Stimulated activated CD8-positive, alpha-beta memory T cell treated with anti-CD3 and anti-CD28 coated beads, Interleukin-4, amount 100 ng/mL, for 48 hours (primary cell): Measurements from ENCODE around the gene SEMA3F.
"Not testable (repeated sequence)": the region's sequence is repeated elsewhere in the genome, so short reads cannot be mapped to it uniquely, and the experiment has no call there.

ENCODE experiments used
- DNase-seq: peaks from one replicate; pipeline ENCODE4 v3.0.0-alpha.2; 2020

Gene SEMA3F

DNA sequence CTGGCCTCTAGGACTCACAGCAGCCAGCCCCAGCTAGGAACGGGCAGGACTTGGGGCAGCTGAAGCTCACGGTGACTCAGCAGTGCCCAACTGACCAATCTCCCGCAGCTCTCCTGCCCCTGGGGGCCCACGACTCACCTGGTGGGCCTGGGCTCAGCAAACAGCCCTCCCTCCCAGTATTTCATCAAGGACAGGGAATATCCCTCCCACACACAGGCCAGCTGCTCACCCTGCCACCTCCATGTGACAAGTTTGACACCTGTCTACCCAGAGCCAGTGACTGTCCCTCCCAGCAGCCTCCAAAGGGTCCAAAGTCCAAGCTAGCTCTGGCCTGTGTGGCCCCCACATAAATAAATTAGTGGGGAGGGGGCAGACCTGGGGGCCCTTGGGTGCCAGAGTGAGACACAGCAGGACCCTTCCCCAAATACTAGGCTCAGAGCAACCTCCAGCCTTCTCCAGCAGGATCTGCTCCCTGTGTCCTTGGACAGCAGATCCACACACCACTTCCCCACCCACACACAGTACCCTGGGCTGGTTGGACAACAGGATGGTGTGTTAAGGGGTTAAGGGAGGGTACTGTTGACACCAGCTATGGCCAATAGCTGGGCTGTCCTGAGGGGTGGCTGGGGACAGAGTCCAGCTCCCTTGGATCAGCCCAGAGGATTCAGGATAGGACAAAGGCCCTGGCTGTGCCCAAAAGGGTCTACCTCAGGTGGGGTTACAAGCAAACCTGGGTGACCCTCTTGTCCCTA, 40.6 kb downstream of the SEMA3F start:
- no peak for DNase-seq

DNA sequence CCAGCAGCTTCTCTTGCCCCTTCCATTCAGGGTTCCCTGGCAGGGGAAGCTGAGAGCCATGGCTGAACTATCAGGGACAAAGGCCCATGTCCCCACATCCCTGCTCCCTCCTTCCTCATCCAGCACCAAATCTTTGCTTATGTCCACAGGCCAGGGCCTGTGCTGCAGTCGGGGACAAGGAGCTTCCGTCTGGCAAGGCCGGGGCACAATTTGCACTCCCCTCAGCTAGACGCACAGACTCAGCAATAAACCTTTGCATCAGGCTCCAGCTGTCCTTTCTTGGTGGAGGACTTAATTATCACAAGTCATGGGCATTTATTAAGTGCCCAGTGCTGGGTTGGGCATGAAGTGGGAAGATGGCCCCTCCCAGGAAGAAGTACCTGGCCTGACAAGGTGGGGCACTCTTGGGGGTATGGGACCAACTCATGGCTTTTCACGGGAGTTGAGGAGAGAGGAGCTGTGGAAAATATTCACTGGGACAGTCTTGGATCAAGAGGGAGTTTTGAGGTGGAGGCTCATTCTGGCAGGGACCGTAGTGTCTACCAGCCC, 41.2 kb downstream of the SEMA3F start:
- no peak for DNase-seq

DNA sequence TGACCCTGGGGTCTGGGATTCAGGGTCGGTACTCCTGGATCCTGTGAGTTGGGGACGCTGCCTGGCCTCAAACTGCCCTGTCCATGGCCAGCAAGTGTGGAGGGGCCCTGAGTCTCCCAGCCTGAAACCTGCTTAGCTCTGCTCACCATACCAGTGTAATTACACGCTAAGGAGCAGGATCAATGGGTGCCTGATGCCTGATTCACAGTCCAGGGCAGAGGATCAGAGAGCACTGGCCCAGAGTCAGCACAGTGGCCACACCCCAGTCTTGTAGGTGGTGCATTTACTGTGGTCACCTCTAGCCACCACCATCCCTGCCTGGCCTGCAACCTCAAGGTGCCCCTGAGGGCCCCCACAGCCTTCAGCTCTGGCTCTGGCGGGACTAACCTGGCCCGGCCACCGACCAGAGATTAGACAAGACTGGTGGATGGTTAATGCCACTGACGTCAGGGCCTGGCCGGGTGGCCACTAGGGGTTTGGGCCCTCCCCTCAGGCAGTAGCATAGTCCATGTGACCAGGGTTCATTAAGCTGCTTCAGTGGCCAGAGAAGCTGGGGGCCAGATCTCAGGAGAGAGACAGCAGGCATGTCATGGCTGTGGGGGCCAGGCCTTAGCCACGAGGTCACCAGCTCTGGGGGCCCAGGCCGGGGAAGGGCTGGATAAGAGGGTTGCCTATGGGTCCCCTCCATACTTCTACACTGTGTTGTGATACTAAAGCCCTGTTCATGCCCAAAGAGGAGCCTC, 46.6 kb downstream of the SEMA3F start:
- DNase-seq: no peak

DNA sequence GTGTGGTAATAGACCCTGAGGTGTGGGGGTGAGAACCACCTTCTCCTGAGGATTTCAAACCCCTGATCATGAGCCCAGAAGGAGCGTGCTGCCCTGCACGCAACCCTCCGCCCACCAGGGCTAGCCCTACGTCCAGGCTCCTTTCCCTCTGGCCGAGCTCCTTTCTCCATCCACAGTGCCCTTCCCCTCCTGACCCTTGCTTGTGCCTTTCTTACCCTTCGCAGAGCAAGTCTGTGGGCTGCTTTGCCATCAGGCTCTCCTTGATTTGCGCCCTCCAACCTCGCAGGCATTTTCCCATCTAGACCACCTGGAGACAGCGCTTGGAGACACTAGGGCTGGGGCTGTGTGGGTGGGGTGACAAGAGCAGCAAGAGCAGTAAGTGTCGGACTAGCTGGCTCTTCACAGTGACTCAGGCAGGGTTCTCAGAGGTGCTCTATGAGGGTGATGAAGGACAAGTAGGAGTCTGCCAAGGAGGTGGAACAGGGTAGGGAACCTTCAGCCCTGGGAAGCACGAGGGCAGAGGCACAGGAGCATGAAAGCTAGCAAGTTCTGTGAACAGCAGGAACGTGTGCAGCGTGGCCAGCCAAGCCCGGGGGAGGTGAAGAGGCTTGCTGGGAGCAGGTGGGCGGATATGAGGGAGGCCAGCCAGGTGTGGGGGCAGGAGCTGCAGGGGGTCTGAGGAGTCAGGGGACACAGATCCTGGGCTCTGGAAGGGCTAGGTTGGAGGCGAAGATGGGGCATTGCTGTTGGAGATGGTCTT, 47.4 kb downstream of the SEMA3F start:
- DNase-seq: no peak

DNA sequence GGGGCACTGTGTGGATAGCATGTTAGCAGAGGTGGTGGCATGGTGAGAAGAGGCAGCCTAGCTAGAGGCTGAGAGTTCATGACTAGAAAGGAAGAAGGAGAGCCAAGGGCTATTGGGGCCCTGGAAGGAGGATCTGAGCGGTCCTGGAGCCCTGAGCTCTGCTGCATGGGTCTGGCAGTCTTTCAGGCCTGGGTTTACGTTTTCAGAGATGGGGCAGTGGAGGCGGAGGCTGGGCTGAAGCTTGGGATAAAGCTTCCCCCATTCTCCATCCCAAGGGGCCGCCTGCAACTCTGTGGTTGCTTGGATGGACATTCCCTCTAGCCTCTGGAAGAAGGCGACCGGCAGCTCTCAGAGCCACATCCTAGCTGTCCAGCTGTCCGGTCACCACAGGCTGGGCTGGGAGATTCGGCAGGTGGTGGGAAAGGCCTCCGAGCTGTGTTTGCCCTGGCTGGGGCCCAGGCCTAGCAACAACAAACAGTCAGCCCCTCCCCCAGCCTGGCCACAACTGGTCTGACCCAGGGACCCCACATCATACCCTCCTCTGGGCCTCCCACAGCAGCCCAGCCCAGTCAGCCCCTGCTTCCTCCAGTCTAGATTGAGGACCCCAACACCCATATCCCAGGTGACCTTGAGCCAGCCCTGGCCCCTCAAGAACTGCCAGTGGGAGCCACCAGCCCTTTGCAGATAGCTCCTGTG, 48.1 kb downstream of the SEMA3F start:
- no peak for DNase-seq

DNA sequence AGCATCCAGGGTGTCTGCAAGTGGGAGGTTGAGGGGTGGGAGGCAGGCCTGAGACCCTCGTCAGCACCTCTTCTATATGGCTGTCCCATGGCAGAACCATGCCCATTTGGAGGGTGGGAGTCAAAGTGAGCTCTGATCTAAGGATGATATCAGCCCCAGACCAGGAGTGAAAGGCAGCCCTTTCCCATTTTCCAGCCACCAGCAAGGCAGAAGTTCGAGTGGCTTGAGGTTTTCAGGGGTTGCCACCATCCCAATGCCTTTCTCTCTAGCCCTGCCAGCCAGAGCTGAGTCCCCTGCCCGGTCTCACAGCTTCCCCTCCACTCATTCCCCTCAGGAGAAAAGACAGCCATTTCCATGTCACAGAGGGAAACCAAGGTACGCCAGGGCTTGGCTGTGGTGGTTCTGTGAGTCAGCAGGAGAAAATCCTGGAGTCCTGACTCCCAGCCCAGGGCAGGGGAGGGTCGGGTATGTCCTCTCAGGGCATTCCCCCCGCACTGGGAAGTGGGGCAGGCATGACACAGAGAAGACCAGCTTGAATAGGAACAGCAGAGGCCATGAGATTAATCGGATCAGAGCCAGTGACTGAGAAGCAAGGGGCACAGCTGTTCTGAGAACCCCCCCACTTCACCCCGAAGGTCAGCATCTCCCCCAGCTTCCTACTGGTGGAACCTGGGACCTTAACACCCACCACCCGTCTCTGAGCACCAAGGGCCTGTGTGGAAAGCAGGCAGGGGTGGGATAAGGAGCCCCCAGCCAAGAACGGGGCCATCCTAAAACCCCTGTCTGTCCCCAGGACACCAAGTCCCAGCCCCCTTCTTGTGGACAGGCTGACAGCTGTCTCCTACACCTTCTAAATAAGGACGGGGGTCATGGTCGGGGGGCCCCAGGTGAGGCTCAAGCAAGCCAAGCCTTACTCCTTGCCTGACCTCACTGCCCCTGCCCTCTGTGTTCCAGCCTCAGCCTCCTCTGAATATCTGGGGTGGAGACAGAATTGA, 49.0 kb downstream of the SEMA3F start:
- DNase-seq: no peak

DNA sequence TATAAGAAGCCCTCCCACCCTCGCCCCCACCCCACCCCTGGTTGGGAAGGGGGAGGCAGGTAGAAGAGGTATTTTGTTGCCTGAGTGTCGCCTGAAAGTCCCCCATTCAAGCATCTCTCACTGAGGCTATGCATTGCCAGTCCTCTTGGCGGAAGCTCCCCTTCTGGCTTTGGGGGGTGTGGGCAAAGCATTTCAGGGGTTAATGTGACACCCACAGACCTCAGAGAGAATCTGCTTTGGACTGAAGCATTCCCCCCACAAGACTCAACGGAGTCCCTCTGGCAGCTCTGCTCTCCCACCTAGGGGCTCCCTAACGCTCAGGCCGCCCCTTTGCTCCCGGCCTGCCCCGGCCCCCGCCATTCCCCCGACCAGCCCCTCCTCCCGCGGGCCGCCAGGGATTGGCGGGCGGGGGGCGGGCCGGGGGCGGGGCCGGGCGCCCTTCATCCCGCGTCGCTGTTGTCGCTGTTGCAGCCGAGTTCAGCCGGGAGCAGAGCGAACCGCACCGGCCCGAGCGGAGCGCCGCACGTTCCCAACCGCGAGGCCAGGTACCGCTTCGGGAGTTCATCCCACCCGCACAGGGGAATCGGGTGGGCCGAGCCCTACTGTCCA, 49.8 kb downstream of the SEMA3F start, which contains the start of gene SLC38A3:
Gene SLC38A3 (plus strand): TSS at position 468 of the 609 bp plus-strand sequence. CDS start 8,929 bp downstream, outside the sequence.
- DNase-seq: no peak

DNA sequence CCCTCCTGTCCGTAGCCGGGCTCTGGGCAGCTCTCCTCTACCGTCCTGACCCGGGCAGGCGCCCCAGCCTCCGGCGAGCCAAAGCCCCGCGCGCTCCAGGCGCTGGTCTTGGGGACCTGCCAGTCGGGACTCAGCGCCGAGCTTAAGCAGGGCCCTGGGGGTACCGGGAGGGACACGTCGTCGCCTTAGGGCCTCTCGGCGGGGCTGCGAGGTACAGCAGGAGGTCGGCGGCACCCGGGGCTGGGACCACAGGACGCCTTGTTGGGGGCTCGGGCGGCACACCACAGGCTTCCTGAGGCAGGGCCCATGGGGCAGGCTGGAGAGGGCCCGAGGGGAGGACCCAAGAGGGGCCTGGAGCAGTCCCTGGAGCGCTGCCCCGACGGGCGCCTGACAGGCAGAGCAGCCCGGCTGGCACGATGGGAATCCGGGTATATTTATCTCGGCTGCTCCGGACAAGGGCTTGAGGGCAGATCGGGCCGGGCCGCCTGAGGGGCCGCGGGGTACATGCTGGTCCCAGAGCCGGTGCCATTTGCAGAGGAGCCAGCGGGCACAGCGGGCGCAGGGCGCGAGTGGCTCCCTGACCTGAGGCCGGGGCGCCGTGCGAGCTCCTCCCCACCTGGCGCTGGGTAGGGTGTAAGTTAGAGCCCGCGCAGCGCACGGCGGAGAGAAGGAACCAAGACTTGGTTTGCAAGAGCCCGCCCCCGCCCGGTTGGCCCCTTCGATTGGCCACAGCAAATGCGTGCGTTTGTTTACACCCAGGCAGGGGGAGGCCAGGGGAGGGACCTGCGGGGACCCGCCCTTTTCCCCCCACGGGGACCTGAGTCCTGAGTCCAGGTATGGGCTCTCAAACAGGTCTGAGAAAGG, 50.5 kb downstream of the SEMA3F start:
- peak; percentile 62 for DNase-seq

DNA sequence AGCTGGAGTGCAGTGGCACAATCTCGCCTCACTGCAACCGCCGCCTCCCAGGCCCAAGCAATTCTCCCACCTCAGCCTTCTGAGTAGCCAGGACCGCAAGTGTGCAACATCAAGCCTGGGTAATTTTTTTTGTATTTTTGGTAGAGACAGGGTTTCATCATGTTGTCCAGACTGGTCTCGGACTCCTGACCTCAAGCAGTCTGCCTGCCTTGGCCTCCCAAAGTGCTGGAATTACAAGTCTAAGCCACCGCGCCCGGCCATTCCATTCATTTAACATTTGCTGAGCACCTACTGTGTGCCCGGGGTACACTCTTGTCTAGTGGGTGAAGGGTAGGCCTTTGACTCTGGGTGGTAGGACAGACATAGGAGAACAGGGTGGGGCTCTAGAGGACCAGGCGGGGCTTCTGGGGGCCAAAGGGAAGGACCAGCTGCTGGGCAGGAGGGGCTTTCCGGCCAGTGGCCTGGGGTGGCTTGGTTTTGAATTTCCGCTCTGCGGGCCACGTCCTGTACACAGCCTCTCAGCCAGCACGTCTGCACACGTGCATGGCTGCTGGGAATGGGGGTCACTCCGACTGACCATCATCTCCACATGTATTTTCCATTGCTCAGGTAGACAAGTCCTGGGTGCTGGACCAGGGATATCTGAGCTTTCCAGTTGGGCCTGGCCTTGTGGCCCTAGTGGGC, 52.4 kb downstream of the SEMA3F start:
- no peak for DNase-seq

DNA sequence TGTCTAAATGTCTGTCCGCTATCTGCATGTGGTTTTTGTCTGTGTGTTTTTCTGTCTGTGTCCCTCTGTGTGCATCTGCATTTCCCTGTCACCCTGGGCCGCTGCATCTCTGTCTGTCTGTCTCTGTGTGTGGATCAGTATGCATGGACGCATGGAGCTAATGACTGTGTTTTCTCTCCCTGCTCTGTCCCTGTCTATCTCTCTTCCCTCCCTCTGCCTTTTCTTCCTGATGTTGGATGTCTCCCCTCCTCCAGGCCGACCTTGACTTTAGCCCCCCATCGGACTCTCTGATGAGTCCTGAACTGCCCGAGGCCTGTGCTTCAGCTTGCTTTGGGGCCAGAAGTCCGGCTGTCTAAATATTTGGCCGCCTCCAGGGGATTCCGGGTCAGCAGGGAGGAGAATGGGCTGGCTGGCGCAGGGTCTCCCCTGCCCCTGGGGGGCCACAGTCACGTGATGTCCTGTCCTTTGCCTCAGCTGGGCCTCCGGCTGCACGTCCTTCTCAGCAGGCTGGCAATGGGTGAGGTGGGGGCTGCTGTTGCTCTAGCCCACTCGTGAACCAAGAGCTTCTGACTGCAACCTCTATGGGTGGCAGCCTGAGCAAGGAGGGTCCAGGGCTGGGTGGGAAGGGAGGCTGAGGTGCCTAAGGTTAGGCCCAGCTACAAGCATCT, 53.7 kb downstream of the SEMA3F start:
- DNase-seq: no peak

DNA sequence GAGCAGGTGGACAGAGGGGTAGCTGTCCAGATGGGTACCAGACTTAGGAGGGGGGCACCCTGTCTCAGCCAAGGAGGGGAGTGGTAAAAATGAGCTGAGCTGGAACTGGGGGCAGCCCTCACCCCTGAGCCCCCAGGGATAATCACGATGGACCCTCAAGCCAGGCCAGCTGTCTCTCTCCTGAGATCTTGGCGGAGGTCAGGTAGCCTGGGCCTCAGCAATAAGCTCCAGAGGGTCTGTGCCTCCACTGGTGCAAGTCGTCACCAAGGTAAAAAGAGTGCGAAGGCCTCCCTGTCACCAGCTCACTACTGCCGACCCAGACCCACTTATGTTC, 55.0 kb downstream of the SEMA3F start:
- DNase-seq: no peak

DNA sequence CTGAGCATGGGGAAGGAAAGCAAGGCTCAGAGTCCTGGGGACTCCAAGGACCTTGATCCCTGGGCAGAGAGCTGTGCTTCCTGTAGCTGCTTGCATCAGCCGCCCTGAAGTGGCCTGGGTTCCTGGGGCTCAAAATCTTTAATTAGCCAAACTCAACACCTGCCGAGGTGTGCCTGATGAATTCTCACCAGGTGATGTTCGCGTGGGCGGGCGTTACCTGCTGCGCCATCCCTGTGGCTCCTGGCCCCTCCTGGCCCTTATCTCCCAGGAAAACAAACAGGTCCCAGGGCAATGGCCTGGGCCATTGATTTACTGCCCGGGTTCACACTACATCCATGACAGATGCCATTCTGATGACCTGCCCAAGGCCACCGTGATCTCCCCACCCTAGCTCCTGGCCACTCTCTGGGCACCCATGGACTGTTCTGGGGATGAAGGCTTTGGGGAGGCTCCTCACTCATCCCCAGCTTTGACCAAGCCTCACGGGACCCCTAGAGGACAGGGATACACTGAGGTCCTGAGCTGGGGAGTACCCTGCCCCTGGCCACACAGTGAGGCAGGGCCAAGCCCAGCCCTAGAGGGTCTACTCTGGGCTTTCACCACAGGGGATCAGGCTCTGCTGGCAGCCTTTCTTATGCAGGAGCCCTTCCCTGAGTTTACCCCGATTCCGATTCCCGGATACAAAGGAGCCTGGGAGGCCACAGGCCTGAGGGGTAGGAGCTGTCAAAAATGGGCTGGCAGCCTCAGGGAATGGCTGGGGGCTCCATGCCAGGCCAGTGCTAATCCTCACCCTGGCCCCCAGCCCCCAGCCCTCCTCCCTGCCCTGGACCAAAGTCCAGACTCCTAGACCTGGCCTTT, 55.6 kb downstream of the SEMA3F start:
- no peak for DNase-seq

DNA sequence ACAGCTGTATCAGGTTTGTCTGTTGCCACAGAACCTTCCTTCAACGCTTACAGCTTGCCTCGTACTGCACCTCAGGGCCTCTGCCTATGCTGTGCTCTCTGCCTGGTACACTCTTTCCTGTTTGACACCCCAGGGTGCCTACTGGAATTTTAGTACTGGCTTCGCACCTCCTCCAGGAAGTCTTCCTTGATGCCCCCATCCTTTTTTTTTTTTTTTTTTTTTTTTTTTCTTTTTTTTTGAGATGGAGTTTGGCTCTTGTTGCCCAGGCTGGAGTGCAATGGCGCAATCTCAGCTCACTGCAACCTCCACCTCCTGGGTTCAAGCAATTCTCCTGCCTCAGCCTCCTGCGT, 56.2 kb downstream of the SEMA3F start:
- DNase-seq: not testable (repeated sequence)

DNA sequence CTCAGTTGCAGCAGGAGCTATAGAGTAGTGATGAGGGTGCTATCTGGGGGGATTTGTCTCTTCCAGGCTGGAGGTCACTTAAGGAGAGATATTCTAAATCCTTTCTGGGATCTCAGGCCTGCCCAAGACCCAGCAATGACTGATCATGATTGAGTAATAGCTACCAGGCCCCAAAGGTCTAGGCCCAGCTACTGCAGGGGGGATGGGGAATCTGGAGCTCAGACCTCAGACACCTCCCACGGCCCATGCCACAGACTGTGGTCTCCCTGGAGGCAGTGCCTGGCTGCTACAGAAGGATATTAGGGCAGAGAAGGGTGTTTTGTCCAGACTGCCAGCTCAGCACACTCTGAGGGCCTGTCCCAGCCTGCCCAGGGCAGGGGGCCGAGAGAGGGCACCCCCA, 56.8 kb downstream of the SEMA3F start:
- peak; percentile 68 for DNase-seq

DNA sequence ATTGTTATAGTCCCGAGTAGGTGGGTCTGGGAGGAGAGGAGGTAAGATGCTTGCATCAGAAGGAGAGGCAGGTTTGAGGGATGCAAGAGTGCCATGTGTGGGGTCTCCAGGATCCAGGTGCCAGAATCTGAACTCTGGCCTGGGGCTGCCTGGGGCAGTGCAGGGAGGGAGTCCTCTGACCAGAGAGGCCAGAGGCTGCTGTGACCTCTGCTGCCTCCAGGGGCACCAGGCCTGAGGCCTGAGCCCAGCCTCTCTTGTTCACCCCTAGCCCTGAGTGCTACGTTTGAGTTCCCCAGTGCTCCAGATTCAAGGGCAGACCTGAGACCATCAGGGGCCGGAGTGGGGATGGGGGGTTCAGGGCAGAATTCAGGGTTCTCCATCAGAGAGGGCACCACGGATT, 57.4 kb downstream of the SEMA3F start:
- no peak for DNase-seq

DNA sequence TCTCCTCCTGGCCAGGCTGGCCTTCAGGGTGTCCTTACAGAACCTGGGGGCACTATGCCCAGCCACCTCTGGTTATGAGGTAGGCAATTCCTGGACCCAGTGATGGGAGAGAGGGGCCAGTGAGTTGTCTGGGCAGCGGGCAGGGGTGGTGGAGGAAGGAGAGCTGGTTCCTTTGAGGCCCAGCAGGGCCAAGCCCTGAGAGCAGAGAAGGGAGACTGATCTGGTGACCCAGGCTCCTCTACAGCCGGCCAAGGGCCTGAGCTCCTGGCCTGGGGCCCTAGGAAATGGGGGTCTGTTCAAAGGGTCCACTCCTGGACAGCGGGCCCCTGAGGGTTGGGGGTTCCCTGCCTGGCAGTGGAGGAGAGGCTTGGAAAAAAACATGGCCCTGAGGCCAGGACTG, 57.8 kb downstream of the SEMA3F start:
- no peak for DNase-seq

DNA sequence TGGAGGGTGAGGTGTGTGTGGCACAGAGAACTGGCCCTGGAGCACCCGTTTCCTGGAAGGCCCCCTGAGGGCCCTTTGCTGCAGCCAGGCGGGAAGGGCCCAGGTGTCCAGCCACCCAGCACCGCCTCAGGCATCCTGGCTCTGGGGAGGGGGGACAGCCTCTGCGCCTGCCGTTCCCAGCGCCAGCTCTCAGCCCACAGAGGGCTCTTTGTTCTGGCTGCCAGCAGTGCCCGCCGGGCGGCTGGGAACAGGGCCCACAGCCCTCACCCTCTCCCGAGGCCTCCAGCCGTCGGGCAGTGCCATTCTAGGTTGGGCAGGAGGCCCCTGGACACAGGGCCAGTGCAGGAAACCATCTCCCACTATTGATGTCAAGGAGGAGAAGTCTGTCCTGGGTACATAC, 58.2 kb downstream of the SEMA3F start:
- DNase-seq: no peak

DNA sequence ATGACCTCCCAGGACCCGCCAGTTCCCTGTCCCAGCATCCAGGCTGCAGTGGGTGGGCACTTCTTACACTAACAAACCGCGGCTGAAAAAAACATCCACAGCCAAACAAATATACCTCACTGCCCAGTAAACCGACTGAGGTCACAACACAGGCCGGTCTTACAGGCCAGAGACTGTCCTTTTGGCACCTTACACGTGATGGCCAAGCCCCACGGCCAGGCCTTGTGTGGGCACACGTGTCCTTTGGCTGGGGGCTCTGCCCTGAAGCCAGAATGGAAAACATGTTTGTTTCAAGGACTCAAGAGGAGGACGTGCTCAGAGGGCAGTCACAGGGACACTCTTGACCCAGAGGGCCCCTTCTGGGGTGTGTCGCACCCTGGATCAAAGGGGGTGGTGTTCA, 59.7 kb downstream of the SEMA3F start:
- DNase-seq: no peak
